ENCODE data around the gene CCSER1.

The CCSER1 gene

DNA sequence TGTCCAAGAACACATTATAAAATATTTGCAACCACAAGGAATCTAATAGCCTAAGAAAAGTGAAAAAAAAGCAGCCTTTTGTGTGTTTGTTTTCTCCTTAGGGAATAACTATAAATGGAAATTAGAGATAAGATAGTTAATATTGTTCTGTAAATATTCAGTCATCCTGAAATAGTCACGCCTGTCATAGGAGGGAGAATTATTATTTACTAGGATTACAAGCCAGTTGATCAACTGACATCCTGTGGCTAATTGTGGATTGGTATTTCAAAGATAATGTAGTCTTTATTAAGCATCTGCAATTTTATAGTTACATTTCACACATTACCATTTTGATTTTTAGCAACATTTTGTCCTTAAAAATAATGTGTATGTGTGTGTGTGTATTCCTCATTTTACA, 118.6 kb downstream of the CCSER1 start:
- H3K27ac ChIP-seq (ENCODE audit: low read depth, low read length), result no peak overlapping the region
- H4K20me1 ChIP-seq (ENCODE audit: control insufficient read depth, insufficient read depth, low read depth, low read length), result no peaks in the 10 kb centered on the region
- H3K79me2 ChIP-seq (ENCODE audit: control insufficient read depth, low read length), result no peaks in the 10 kb centered on the region
- no peaks in the 10 kb centered on the region for H3K4me1 ChIP-seq (ENCODE audit: control insufficient read depth, low read length)
- no peak overlapping the region for H3K4me2 ChIP-seq (ENCODE audit: low read length)
- no peak overlapping the region for H3K4me3 ChIP-seq (ENCODE audit: low read length)
- no peaks in the 10 kb centered on the region for H3K27me3 ChIP-seq (ENCODE audit: control insufficient read depth, low read length)
- no peaks in the 10 kb centered on the region for H3K9me3 ChIP-seq (ENCODE audit: control insufficient read depth, insufficient read depth, low read length)
- no peaks in the 10 kb centered on the region for H3K9me2 ChIP-seq (replicated peaks; ENCODE audit: control insufficient read depth, low read length)
- TF ChIP-seq, protein P1, sequence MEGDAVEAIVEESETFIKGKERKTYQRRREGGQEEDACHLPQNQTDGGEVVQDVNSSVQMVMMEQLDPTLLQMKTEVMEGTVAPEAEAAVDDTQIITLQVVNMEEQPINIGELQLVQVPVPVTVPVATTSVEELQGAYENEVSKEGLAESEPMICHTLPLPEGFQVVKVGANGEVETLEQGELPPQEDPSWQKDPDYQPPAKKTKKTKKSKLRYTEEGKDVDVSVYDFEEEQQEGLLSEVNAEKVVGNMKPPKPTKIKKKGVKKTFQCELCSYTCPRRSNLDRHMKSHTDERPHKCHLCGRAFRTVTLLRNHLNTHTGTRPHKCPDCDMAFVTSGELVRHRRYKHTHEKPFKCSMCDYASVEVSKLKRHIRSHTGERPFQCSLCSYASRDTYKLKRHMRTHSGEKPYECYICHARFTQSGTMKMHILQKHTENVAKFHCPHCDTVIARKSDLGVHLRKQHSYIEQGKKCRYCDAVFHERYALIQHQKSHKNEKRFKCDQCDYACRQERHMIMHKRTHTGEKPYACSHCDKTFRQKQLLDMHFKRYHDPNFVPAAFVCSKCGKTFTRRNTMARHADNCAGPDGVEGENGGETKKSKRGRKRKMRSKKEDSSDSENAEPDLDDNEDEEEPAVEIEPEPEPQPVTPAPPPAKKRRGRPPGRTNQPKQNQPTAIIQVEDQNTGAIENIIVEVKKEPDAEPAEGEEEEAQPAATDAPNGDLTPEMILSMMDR (IDR thresholded peaks at IDR 0.05; ENCODE audit: low read depth, low read length, poor library complexity, severe bottlenecking), result no peak
- no peak for TF ChIP-seq EZH2phosphoT487 (IDR thresholded peaks at IDR 0.05; ENCODE audit: borderline replicate concordance, low read length)
- H3F3A ChIP-seq (ENCODE audit: control insufficient read depth, insufficient read depth), result no peaks in the 10 kb centered on the region
- H3K36me3 ChIP-seq (ENCODE audit: control insufficient read depth, low read length), result no peaks in the 10 kb centered on the region

DNA sequence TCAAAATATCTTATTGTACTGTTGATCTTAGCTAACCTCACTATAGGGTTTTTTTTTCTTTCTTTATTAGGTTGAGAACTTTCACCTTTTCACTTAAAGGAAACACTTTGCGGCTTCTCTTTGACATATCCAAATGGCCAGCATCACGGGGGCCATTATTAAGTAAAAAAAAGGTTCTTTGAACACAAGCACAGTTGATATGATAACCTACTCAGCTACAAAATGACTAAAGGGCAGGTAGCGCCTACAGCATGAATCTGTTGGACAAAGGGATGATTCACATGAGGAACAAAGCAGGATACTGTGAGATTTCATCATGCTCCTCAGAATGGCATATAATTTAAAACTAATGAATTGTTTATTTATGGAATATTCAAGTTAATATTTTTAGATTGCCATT, 119.6 kb downstream of the CCSER1 start:
- H3K36me3 ChIP-seq (ENCODE audit: control insufficient read depth, low read length), result no peaks in the 10 kb centered on the region
- no peaks in the 10 kb centered on the region for H3K27me3 ChIP-seq (ENCODE audit: control insufficient read depth, low read length)
- no peaks in the 10 kb centered on the region for H3K9me3 ChIP-seq (ENCODE audit: control insufficient read depth, insufficient read depth, low read length)
- H3K9me2 ChIP-seq (replicated peaks; ENCODE audit: control insufficient read depth, low read length), result no peaks in the 10 kb centered on the region
- H3K79me2 ChIP-seq (ENCODE audit: control insufficient read depth, low read length), result no peaks in the 10 kb centered on the region
- H3K4me2 ChIP-seq (ENCODE audit: low read length), result no peak overlapping the region
- H4K20me1 ChIP-seq (ENCODE audit: control insufficient read depth, insufficient read depth, low read depth, low read length), result no peaks in the 10 kb centered on the region
- no peak overlapping the region for H3K27ac ChIP-seq (ENCODE audit: low read depth, low read length)
- no peak for TF ChIP-seq EZH2phosphoT487 (IDR thresholded peaks at IDR 0.05; ENCODE audit: borderline replicate concordance, low read length)
- no peaks in the 10 kb centered on the region for H3F3A ChIP-seq (ENCODE audit: control insufficient read depth, insufficient read depth)
- H3K4me1 ChIP-seq (ENCODE audit: control insufficient read depth, low read length), result no peaks in the 10 kb centered on the region
- H3K4me3 ChIP-seq (ENCODE audit: low read length), result no peak overlapping the region

DNA sequence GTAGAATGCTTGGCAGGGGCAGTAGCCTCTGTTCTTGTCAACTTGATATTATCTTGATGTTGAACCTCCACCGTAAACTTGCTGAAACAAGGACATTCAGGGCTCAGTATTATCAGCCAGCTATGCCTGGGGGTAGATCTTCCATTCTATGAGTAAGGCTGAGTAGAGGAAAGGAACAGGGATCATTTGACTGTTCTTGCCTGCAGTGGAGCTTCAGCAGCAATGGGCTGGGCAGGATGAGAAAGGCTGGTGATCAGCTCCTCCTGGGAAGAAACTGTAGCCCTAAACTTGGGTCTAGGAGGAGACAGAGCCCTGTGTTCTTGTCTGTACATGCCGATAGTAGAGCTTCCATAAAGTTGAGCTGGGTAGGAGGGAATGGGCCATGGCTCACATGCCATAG, 127.2 kb downstream of the CCSER1 start:
- Histone ChIP-seq H3K9me3 (ENCODE audit: control insufficient read depth, insufficient read depth, low read length) (no peaks in the 10 kb centered on the region), H3K4me1 (ENCODE audit: control insufficient read depth, low read length) (no peaks in the 10 kb centered on the region), H3K79me2 (ENCODE audit: control insufficient read depth, low read length) (no peaks in the 10 kb centered on the region), H3K9me2 (replicated peaks; ENCODE audit: control insufficient read depth, low read length) (no peaks in the 10 kb centered on the region), H3K27me3 (ENCODE audit: control insufficient read depth, low read length) (no peaks in the 10 kb centered on the region), H4K20me1 (ENCODE audit: control insufficient read depth, insufficient read depth, low read depth, low read length) (no peaks in the 10 kb centered on the region), H3F3A (ENCODE audit: control insufficient read depth, insufficient read depth) (no peaks in the 10 kb centered on the region), H3K4me3 (ENCODE audit: low read length) (no peak overlapping the region), H3K36me3 (ENCODE audit: control insufficient read depth, low read length) (no peaks in the 10 kb centered on the region), H3K4me2 (ENCODE audit: low read length) (no peak overlapping the region), H3K27ac (ENCODE audit: low read depth, low read length) (no peak overlapping the region)
- no peak for TF ChIP-seq EZH2phosphoT487 (IDR thresholded peaks at IDR 0.05; ENCODE audit: borderline replicate concordance, low read length)
- TF ChIP-seq, protein P1 (IDR thresholded peaks at IDR 0.05; ENCODE audit: low read depth, low read length, poor library complexity, severe bottlenecking), result no peak

DNA sequence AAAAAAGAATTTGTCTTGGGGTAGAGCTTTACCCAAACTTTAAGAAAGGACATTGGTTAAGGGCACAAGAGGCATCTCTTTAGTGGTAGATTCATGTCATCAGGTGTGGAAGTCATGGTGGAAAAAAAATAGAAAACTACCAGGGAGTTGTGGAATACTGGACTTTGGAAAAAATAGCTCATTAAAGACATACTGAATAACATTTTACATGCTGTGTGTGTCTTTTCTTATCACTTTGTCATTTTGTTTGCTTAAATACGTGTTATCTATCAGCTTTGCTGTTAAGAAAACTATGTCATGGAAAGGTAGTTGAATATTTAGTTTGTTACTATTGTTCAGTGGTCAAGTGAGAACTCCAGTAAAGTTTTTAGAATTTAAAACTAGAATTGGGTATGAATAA, 147.0 kb downstream of the CCSER1 start:
- no peaks in the 10 kb centered on the region for H3F3A ChIP-seq (ENCODE audit: control insufficient read depth, insufficient read depth)
- no peak for TF ChIP-seq EZH2phosphoT487 (IDR thresholded peaks at IDR 0.05; ENCODE audit: borderline replicate concordance, low read length)
- TF ChIP-seq, protein P1 (IDR thresholded peaks at IDR 0.05; ENCODE audit: low read depth, low read length, poor library complexity, severe bottlenecking), result no peak
- H3K27ac ChIP-seq (ENCODE audit: low read depth, low read length), result no peak overlapping the region
- H3K9me3 ChIP-seq (ENCODE audit: control insufficient read depth, insufficient read depth, low read length), result no peaks in the 10 kb centered on the region
- H4K20me1 ChIP-seq (ENCODE audit: control insufficient read depth, insufficient read depth, low read depth, low read length), result no peaks in the 10 kb centered on the region
- H3K27me3 ChIP-seq (ENCODE audit: control insufficient read depth, low read length), result no peaks in the 10 kb centered on the region
- H3K36me3 ChIP-seq (ENCODE audit: control insufficient read depth, low read length), result no peaks in the 10 kb centered on the region
- H3K9me2 ChIP-seq (replicated peaks; ENCODE audit: control insufficient read depth, low read length), result no peaks in the 10 kb centered on the region
- no peak overlapping the region for H3K4me2 ChIP-seq (ENCODE audit: low read length)
- H3K4me1 ChIP-seq (ENCODE audit: control insufficient read depth, low read length), result no peaks in the 10 kb centered on the region
- no peaks in the 10 kb centered on the region for H3K79me2 ChIP-seq (ENCODE audit: control insufficient read depth, low read length)
- H3K4me3 ChIP-seq (ENCODE audit: low read length), result no peak overlapping the region
